HG02610 (cell line): ENCODE measurements around the gene CRELD1.

ENCODE experiments used
- ATAC-seq: cut with Tn5 transposase; IDR thresholded peaks from one replicate; pipeline ENCODE4 v1.9.1; 2021; ENCODE audit warnings: mild to moderate bottlenecking, moderate library complexity; ENCODE audit not compliant: unreplicated experiment

Gene CRELD1

GRCh38 chr3:9903904-9904303 lies 29.7 kb upstream of the CRELD1 start:
- no peak for ATAC-seq

DNA sequence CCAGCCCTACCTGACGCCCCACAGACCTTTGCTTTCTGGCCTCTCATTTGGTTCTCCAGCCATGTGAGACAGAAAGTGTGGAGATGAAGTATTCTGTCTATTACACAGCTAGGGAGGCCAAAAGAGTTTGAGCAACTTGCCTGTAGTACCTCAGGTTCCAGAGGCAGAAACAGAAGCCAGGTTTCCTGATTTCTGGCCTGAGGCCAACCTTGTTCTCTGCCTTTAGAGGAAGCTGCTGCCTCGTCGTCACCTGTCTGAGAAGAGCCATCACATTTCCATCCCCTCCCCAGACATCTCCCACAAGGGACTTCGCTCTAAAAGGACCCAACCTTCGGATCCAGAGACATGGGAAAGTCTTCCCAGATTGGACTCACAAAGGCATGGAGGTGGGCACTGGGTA lies 27.2 kb upstream of the CRELD1 start:
- ATAC-seq = no peak

DNA sequence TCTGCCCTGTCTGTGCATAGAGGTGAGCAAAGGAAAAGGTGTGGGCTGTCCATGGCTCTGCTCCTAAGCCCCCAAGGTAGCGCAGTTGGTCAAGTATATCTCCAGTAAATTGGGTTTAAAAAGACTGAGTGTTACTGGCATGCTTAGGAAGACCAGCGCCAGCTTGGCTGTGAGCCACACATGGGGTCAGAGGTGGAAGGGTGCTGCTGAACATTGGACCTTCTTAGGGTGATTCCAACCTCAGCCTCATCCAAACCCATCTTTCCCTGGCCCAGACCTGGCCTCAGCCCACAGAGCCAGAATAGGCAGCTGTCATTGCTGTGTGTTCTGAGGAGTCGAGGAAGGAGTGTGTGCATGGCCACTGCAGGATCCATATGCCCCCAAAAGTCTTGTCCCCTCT lies 25.3 kb upstream of the CRELD1 start:
- no peak for ATAC-seq

- ATAC-seq = no peak
These were observed 24.2 kb upstream of the CRELD1 start for GRCh38 chr3:9909221-9910013.

- ATAC-seq = no peak
These were observed 21.8 kb upstream of the CRELD1 start for GRCh38 chr3:9911863-9912262.

DNA sequence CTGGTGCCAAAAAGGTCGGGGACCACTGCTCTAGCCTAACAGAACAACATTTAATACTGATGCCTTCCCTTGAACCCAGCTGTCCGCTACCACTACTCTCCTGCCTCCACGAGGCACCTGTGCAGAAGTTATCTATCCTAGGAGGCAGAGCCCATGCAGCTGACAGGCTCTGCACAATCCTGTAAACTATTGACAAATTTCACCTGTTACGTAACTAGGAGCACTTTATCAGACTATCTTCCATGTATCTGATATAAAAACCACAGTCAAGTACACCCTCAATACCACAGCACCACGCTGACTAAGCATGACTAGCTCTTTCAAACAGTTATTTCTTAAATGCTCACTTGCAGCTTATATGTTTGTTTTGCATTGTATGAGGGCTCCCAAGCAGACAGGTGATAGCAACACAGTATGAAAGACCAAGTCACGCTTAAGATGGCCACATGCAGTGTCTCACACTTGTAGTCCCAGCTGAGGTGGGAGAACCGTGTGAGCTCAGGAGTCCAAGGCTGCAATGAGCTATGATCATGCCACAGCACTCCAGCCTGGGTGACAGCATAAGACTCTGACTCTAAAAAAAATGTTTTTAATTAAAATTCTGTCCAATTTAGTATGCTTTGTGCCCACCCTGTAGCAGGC lies 21.2 kb upstream of the CRELD1 start:
- ATAC-seq = no peak

GRCh38 chr3:9913601-9914000 lies 20.0 kb upstream of the CRELD1 start:
- ATAC-seq = no peak

DNA sequence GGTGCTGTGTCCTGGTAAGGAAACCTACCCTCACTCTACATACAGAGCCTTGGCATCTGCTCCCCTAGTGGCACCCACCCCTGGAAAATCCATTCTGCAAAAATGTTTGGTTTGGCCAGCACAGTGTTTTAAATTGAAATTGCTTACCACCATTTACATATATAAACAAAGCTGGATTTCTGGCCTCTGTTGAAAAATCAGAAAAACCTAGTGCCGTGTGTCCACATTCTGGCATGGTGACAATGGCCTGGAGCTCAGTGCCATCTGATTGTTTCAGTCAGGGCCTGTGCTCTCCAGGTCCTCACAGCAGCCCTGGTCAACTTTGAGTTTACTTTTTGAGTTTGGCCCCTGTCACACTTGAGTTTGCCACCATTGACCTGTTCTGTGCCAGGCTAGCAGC lies 19.6 kb upstream of the CRELD1 start:
- no peak for ATAC-seq

GRCh38 chr3:9914559-9915253 lies 18.9 kb upstream of the CRELD1 start:
- ATAC-seq = no peak

DNA sequence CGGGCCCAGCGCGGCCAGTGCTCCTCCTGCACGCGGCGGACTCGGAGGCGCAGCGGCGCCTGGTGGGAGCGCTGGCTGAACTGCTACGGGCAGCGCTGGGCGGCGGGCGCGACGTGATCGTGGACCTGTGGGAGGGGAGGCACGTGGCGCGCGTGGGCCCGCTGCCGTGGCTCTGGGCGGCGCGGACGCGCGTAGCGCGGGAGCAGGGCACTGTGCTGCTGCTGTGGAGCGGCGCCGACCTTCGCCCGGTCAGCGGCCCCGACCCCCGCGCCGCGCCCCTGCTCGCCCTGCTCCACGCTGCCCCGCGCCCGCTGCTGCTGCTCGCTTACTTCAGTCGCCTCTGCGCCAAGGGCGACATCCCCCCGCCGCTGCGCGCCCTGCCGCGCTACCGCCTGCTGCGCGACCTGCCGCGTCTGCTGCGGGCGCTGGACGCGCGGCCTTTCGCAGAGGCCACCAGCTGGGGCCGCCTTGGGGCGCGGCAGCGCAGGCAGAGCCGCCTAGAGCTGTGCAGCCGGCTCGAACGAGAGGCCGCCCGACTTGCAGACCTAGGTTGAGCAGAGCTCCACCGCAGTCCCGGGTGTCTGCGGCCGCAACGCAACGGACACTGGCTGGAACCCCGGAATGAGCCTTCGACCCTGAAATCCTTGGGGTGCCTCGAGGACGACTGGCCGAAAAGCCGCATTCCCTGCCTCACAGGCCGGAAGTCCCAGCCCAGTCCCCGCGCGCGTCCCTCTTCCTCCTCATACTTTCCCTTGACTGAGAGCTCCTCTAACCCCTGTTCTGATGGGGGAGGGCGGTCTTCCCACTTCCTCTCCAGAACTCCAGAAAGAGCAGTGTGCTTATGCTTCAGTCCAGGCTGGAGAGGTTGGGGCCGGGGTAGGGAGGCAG lies 18.1 kb upstream of the CRELD1 start:
- no peak for ATAC-seq

- ATAC-seq = no peak
These were observed 17.3 kb upstream of the CRELD1 start for GRCh38 chr3:9916346-9916733.

DNA sequence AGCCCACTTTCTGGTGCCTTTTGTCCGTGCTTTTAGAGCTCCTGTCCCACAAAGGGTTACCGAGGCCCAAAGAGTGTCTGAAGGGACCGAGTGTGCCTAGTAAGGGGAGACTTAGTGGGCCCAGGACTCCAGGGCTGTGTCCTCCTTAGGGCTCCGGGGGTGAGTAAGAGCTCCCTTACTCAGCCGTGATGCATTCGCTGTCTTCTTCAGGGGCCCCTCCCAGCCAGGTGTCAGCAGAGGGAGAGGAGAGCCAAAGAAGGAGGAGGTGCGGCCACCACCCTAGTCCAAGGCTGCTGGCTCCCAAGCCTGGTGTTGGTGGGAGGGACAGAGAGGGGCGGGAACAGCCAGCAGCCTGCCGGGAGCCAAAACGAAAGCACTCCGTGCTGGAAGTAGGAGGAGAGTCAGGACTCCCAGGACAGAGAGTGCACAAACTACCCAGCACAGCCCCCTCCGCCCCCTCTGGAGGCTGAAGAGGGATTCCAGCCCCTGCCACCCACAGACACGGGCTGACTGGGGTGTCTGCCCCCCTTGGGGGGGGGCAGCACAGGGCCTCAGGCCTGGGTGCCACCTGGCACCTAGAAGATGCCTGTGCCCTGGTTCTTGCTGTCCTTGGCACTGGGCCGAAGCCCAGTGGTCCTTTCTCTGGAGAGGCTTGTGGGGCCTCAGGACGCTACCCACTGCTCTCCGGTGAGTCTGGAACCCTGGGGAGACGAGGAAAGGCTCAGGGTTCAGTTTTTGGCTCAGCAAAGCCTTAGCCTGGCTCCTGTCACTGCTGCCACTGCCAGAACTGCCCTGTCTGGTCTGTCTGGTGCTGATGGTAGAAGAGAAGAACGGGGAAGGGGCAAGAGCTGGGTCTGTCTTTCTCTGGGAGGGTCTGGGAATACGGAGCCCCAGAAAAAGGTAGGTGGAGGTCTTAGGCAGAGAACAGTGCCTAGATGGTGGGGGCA lies 16.6 kb upstream of the CRELD1 start, which contains the start of gene IL17RC:
Gene IL17RC (plus strand): TSS at position 365 of the 947 bp plus-strand sequence. CDS start 218 bp downstream, at position 583.
- ATAC-seq = no peak

DNA sequence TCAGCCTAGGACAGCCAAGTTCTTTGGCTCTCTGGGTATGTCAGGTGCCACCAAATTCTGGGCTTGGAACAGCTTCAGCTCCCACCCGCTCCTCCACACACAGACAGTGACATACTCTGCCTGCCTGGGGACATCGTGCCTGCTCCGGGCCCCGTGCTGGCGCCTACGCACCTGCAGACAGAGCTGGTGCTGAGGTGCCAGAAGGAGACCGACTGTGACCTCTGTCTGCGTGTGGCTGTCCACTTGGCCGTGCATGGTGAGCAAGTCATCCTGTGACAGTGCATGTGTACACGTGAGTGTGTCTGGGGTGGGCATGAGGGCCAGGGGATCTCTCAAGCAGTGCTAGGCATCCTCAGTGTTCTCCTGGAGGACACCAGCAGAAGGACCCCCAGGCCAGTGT lies 15.8 kb upstream of the CRELD1 start:
- no peak for ATAC-seq

DNA sequence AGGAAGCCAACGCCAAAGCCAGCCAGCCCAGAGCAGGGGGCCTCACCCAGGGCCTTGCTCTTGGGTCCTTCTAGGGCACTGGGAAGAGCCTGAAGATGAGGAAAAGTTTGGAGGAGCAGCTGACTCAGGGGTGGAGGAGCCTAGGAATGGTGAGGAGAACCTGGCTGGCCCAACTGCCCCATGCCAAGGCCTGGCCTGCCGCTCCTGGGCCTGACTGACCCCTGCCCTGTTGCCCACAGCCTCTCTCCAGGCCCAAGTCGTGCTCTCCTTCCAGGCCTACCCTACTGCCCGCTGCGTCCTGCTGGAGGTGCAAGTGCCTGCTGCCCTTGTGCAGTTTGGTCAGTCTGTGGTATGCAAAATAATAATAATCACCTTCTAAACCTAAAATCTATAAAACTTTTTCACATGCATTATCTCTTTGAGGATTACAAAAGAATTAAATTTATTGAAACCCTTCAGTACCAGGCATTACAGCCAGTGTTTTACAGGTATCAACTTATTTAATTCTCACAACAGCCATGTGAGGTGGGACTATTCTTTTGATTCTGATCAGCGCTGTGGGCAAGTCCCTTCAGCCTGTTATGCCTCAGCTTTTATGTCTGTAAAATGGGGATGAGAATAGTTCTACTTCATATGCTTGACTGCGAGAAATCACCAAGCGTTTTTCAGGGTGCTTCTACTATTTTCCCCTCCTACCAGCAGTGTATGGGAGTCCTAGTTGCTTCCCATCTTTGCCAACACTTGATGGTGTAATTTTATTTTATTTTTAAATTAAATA lies 15.2 kb upstream of the CRELD1 start:
- no peak for ATAC-seq

- ATAC-seq = no peak
These were observed 5.5 kb upstream of the CRELD1 start for GRCh38 chr3:9928158-9928557.

GRCh38 chr3:9930804-9931418 lies 2.7 kb upstream of the CRELD1 start:
- no peak for ATAC-seq

GRCh38 chr3:9932535-9932842 lies 1.1 kb upstream of the CRELD1 start:
- ATAC-seq = no peak

DNA sequence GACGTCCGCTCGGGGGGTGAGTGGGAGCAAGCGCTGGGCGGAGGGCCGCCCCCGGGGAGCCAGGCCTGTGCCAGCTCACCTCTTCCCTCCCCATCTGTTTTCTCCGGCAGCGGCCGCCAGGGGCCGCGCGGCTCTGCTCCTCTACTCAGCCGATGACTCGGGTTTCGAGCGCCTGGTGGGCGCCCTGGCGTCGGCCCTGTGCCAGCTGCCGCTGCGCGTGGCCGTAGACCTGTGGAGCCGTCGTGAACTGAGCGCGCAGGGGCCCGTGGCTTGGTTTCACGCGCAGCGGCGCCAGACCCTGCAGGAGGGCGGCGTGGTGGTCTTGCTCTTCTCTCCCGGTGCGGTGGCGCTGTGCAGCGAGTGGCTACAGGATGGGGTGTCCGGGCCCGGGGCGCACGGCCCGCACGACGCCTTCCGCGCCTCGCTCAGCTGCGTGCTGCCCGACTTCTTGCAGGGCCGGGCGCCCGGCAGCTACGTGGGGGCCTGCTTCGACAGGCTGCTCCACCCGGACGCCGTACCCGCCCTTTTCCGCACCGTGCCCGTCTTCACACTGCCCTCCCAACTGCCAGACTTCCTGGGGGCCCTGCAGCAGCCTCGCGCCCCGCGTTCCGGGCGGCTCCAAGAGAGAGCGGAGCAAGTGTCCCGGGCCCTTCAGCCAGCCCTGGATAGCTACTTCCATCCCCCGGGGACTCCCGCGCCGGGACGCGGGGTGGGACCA lies 632 bp upstream of the CRELD1 start:
- ATAC-seq = peak; percentile 71
